Endothelial cell of umbilical vein (primary cell): ENCODE data around the gene FIZ1. TPM values are rescaled to one million over a fixed set of nuclear protein-coding genes. Genes with fewer than 3 reads are reported as not detected.

Source experiments
- BruUV-seq: library from RNA; stranded (reverse); fragments of 400-500 nt; replicated peaks from 2 replicates; lab custom pipeline; 2021; lab: Mats Ljungman, UMichigan
- CTCF ChIA-PET: fragments of 300-600, 350-600 bp; sonication (Branson Sonifier 250); formaldehyde crosslinking; loops from one replicate; lab custom pipeline; 2021; ENCODE audit warnings: antibody characterized with exemption, inconsistent platforms; lab: Charles Lee
- POLR2A ChIA-PET: fragments of 300-600, 350-600 bp; sonication (Branson Sonifier 250); formaldehyde crosslinking; loops from one replicate; lab custom pipeline; 2021; ENCODE audit warnings: antibody characterized with exemption, inconsistent platforms; lab: Charles Lee
- DNase-seq: peaks from one replicate; pipeline ENCODE4 v3.0.0-alpha.2; 2011; ENCODE audit warnings: low read depth, low spot score
- FAIRE-seq: peaks from 2 replicates; lab custom pipeline; 2011; peaks lifted over from hg19 to GRCh38; lab: Jason Lieb, UNC
- H2AFZ ChIP-seq: 2 replicates; pipeline ENCODE4 v1.6.0; 2012; ENCODE audit warnings: low read depth, low read length, control low read depth, inconsistent platforms
- H3K27ac ChIP-seq: 2 replicates; pipeline ENCODE4 v1.5.1; 2011; ENCODE audit warnings: low read depth, mild to moderate bottlenecking, control low read depth, low read length, moderate library complexity; ENCODE audit not compliant: insufficient read depth
- H3K27me3 ChIP-seq, 2 experiments: 2 replicates each; pipeline versions ENCODE4 v1.6.0 to v1.6.1; 2011; ENCODE audit warnings: low read length in 2 of 2, mixed read lengths in 1 of 2; ENCODE audit not compliant: control insufficient read depth in 2 of 2, insufficient read depth in 2 of 2
- H3K36me3 ChIP-seq, 2 experiments: 2 replicates in 1 of 2; 3 replicates in 1 of 2; pipeline ENCODE4 v1.5.1; 2011; ENCODE audit warnings: low read length in 2 of 2, mild to moderate bottlenecking in 1 of 2, moderate library complexity in 1 of 2; ENCODE audit not compliant: control insufficient read depth in 2 of 2, insufficient read depth in 2 of 2; ENCODE audit errors: extremely low read depth in 1 of 2
- H3K4me1 ChIP-seq: 3 replicates; pipeline ENCODE4 v1.5.1; 2011; ENCODE audit warnings: mild to moderate bottlenecking, low read length; ENCODE audit not compliant: control insufficient read depth, insufficient read depth; ENCODE audit errors: extremely low read depth
- H3K4me2 ChIP-seq: 2 replicates; pipeline ENCODE4 v1.6.1; 2011; ENCODE audit warnings: low read length, control low read depth, mixed read lengths; ENCODE audit not compliant: insufficient read depth
- H3K4me3 ChIP-seq, 3 experiments: fragments of 200-600 bp in 1 of 3; sonication (generic), shearing (Covaris generic) in 1 of 3; replicated peaks in 1 of 3; 2 replicates each; pipeline ENCODE4 v1.5.1; 2011 to 2016; ENCODE audit warnings: control low read depth in 3 of 3, low read length in 3 of 3, mild to moderate bottlenecking in 2 of 3, inconsistent platforms in 1 of 3, low read depth in 1 of 3, moderate library complexity in 1 of 3; ENCODE audit not compliant: insufficient read depth in 1 of 3
- H3K79me2 ChIP-seq: 2 replicates; pipeline ENCODE4 v1.6.0; 2012; ENCODE audit warnings: low read length, inconsistent platforms; ENCODE audit not compliant: control insufficient read depth, insufficient read depth
- H3K9ac ChIP-seq: replicated peaks from 2 replicates; pipeline ENCODE3; 2011; ENCODE audit warnings: low read length, control low read depth; ENCODE audit not compliant: insufficient read depth; ENCODE audit errors: extremely low read depth
- H3K9me1 ChIP-seq: replicated peaks from 3 replicates; pipeline ENCODE4 v1.6.0; 2011; ENCODE audit warnings: mild to moderate bottlenecking, low read length; ENCODE audit not compliant: control insufficient read depth, insufficient read depth; ENCODE audit errors: extremely low read depth
- H3K9me3 ChIP-seq: replicated peaks from 2 replicates; pipeline ENCODE4 v1.5.1; 2012; ENCODE audit warnings: low read length, inconsistent platforms; ENCODE audit not compliant: control insufficient read depth, insufficient read depth
- H4K20me1 ChIP-seq: replicated peaks from 2 replicates; pipeline ENCODE3; 2011; ENCODE audit warnings: mild to moderate bottlenecking, low read length; ENCODE audit not compliant: control insufficient read depth, insufficient read depth; ENCODE audit errors: extremely low read depth
- CTCF ChIP-seq, 2 donors: IDR thresholded peaks; 1 replicate in 1 of 2; 2 replicates in 1 of 2; pipeline ENCODE4 v1.5.1; 2011; ENCODE audit warnings: low read length in 2 of 2, mild to moderate bottlenecking in 2 of 2, moderate library complexity in 2 of 2, control low read depth in 1 of 2, inconsistent platforms in 1 of 2, low read depth in 1 of 2; ENCODE audit not compliant: insufficient read depth in 1 of 2; ENCODE audit errors: extremely low read depth in 1 of 2
- EZH2 ChIP-seq: IDR thresholded peaks from 2 replicates; pipeline ENCODE4 v1.6.1; 2012; ENCODE audit warnings: borderline replicate concordance, low read depth, mild to moderate bottlenecking, moderate library complexity, low read length, inconsistent platforms; ENCODE audit not compliant: severe bottlenecking
- FOS ChIP-seq: IDR thresholded peaks from 2 replicates; pipeline ENCODE4 v1.6.1; 2011; ENCODE audit warnings: mild to moderate bottlenecking, low read length, moderate library complexity, borderline replicate concordance; ENCODE audit not compliant: insufficient read depth
- GATA2 ChIP-seq: IDR thresholded peaks from 2 replicates; pipeline ENCODE4 v1.7.0; 2011; ENCODE audit warnings: low read depth, mild to moderate bottlenecking, moderate library complexity, mixed read lengths, low read length; ENCODE audit not compliant: insufficient read length, insufficient read depth
- JUN ChIP-seq: IDR thresholded peaks from 2 replicates; pipeline ENCODE4 v1.6.1; 2011; ENCODE audit warnings: borderline replicate concordance, low read depth; ENCODE audit not compliant: insufficient read length, insufficient read depth
- MYC ChIP-seq: IDR thresholded peaks from one replicate; pipeline ENCODE4 v1.6.1; 2011; ENCODE audit warnings: mild to moderate bottlenecking, low read depth, low read length
- POLR2A ChIP-seq: IDR thresholded peaks from 2 replicates; pipeline ENCODE4 v1.6.1; 2012; ENCODE audit warnings: low read depth, mild to moderate bottlenecking, control low read depth, low read length
- POLR2AphosphoS5 ChIP-seq: IDR thresholded peaks from 2 replicates; pipeline ENCODE4 v1.6.1; 2012; ENCODE audit warnings: low read depth, mild to moderate bottlenecking, control low read depth, low read length, moderate library complexity; ENCODE audit not compliant: insufficient read depth
- dilution Hi-C: fragments of 300-500 bp; cut with MboI; formaldehyde crosslinking; loops from one replicate; pipeline ENCODE4 v1.15.0; 2019; ENCODE audit warnings: low sequenced_read_pairs; ENCODE audit not compliant: extremely low pct_ligation_motif_present
- intact Hi-C: fragments of 100-400 bp; cut with micrococcal nuclease; formaldehyde crosslinking; loops from one replicate; pipeline ENCODE4 v1.10.0; 2022
- polyA plus RNA-seq, 4 experiments: library from polyadenylated mRNA; depleted of rRNA in 3 of 4; stranded (reverse) in 3 of 4; unstranded in 1 of 4; fragments of >200 nt; gene quantifications; 2 replicates each; pipeline versions ENCODE4 v1.2.1 to v1.2.3, GENCODE V29; 2011 to 2012; ENCODE audit warnings: missing spikeins in 1 of 4
- total RNA-seq: library from RNA; stranded (reverse); gene quantifications from 2 replicates; pipeline ENCODE4 v1.2.3, GENCODE V29; 2021
- TF ChIP-seq, protein P1 (sequence below): IDR thresholded peaks from 2 replicates; pipeline ENCODE4 v1.6.1; 2011; ENCODE audit not compliant: insufficient read depth, insufficient read length

FIZ1 gene
- total and polyA plus RNA-seq, 2 donors (not counting 3 experiments of a cell fraction or from before 2014, with no cell fraction given): 6.6 to 15.6 TPM

GRCh38 chr19:55544014-55544413 is 55.3 kb downstream of the FIZ1 start:
- intact Hi-C loops: no loop called here
- Histone ChIP-seq H3K4me1 (peaks cover 21% of the 10 kb centered on the region), H3K9me1 (no peaks in the 10 kb centered on the region), H3K9ac (no peak overlapping the region), H3K36me3 (no peaks in the 10 kb centered on the region), H3K27me3 (no peaks in the 10 kb centered on the region), H3K79me2 (no peaks in the 10 kb centered on the region), H3K4me3 (no peak overlapping the region), H4K20me1 (no peaks in the 10 kb centered on the region), H3K4me2 (no peak overlapping the region), H3K27ac (no peak overlapping the region), H2AFZ (no peak overlapping the region), H3K9me3 (no peaks in the 10 kb centered on the region)
- TF ChIP-seq POLR2A: no peak
- TF ChIP-seq, protein P1, sequence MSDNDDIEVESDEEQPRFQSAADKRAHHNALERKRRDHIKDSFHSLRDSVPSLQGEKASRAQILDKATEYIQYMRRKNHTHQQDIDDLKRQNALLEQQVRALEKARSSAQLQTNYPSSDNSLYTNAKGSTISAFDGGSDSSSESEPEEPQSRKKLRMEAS: no peak
- no peak for TF ChIP-seq EZH2
- TF ChIP-seq MYC: no peak
- no peak for TF ChIP-seq FOS
- no peak for TF ChIP-seq POLR2AphosphoS5
- TF ChIP-seq GATA2: no peak
- TF ChIP-seq JUN: no peak
- no peak for TF ChIP-seq CTCF (IDR thresholded peaks at IDR 0.05; ENCODE audit: extremely low read depth in 1 of 2, insufficient read depth in 1 of 2, low read depth in 1 of 2, low read length in 2 of 2)
- CTCF ChIA-PET: no interaction called here
- dilution Hi-C loops: no loop called here
- DNase-seq: no peak
- FAIRE-seq: no peak
- BruUV-seq: no TSS peak
- POLR2A ChIA-PET: interaction anchor here (0.5 kb wide), 1 partner anchor 81 kb away, joined by 5 read pairs; the partner anchor contains the start of gene ZNF784
